MM.1S (cell line): ENCODE measurements around the gene TSHZ1.

ENCODE experiments used
- DNase-seq: peaks from one replicate; pipeline ENCODE4 v3.0.0-alpha.2; 2015
- H2AFZ ChIP-seq: fragments of 300-600 bp; sonication (generic); 2 replicates; pipeline ENCODE4 v1.6.0; 2016; ENCODE audit warnings: antibody characterized with exemption, low read length
- H3F3A ChIP-seq: fragments of 300-600 bp; sonication (generic); 2 replicates; pipeline ENCODE4 v1.6.1; 2016; ENCODE audit warnings: mild to moderate bottlenecking, antibody characterized with exemption, low read length, moderate library complexity, mixed read lengths; ENCODE audit not compliant: insufficient read depth
- H3K27ac ChIP-seq: fragments of 300-600 bp; sonication (generic); 2 replicates; pipeline ENCODE4 v1.5.1; 2016; ENCODE audit warnings: mild to moderate bottlenecking, low read length
- H3K27me3 ChIP-seq: fragments of 300-600 bp; sonication (generic); replicated peaks from 2 replicates; pipeline ENCODE4 v1.6.0; 2016; ENCODE audit warnings: low read length; ENCODE audit not compliant: insufficient read depth
- H3K36me3 ChIP-seq: fragments of 300-600 bp; sonication (generic); replicated peaks from 2 replicates; pipeline ENCODE4 v1.6.1; 2016; ENCODE audit warnings: mild to moderate bottlenecking, low read length, mixed read lengths; ENCODE audit not compliant: insufficient read depth
- H3K4me1 ChIP-seq: fragments of 300-600 bp; sonication (generic); 2 replicates; pipeline ENCODE4 v1.6.1; 2016; ENCODE audit warnings: low read length, mixed read lengths
- H3K4me2 ChIP-seq: fragments of 300-600 bp; sonication (generic); 2 replicates; pipeline ENCODE4 v1.6.0; 2016; ENCODE audit warnings: low read depth, low read length
- H3K4me3 ChIP-seq: fragments of 300-600 bp; sonication (generic); 2 replicates; pipeline ENCODE4 v1.5.1; 2016; ENCODE audit warnings: low read length, mixed read lengths
- H3K79me2 ChIP-seq: fragments of 300-600 bp; sonication (generic); 2 replicates; pipeline ENCODE4 v1.6.1; 2016; ENCODE audit warnings: mixed run types, low read length, mixed read lengths
- H3K9ac ChIP-seq: fragments of 300-600 bp; sonication (generic); 2 replicates; pipeline ENCODE4 v1.6.1; 2016; ENCODE audit warnings: low read length, mixed read lengths
- H3K9me2 ChIP-seq: fragments of 300-600 bp; sonication (generic); replicated peaks from 2 replicates; pipeline ENCODE4 v1.6.1; 2016; ENCODE audit warnings: mild to moderate bottlenecking, low read length, mixed read lengths; ENCODE audit not compliant: insufficient read depth
- H3K9me3 ChIP-seq: fragments of 300-600 bp; sonication (generic); replicated peaks from 2 replicates; pipeline ENCODE4 v1.6.1; 2016; ENCODE audit warnings: mild to moderate bottlenecking, low read length, mixed read lengths; ENCODE audit not compliant: insufficient read depth
- H4K20me1 ChIP-seq: fragments of 300-600 bp; sonication (generic); 2 replicates; pipeline ENCODE4 v1.6.1; 2016; ENCODE audit warnings: mild to moderate bottlenecking, low read length, moderate library complexity, mixed read lengths; ENCODE audit not compliant: insufficient read depth
- CTCF ChIP-seq: fragments of 300-600 bp; sonication (generic); IDR thresholded peaks from 2 replicates; pipeline ENCODE4 v1.5.1; 2016; ENCODE audit warnings: antibody characterized with exemption, low read length, mixed read lengths
- EZH2 ChIP-seq: fragments of 300-600 bp; sonication (generic); optimal IDR thresholded peaks from 2 replicates; pipeline ENCODE3; 2017; ENCODE audit warnings: low read depth, mild to moderate bottlenecking, antibody characterized with exemption, low read length, mixed read lengths
- EZH2phosphoT487 ChIP-seq: fragments of 300-600 bp; sonication (generic); IDR thresholded peaks from 2 replicates; pipeline ENCODE4 v1.6.1; 2018; ENCODE audit warnings: antibody characterized with exemption, low read length

TSHZ1 gene

GRCh38 chr18:75284566-75284965 lies 74.0 kb downstream of the TSHZ1 start:
- H3K9me3 ChIP-seq = no peaks in the 10 kb centered on the region

GRCh38 chr18:75285876-75286275 lies 75.3 kb downstream of the TSHZ1 start:
- TF ChIP-seq EZH2 (no peak), CTCF (no peak), EZH2phosphoT487 (no peak)

More at GRCh38 chr18:75284566-75284965, 74.0 kb downstream of the TSHZ1 start:
- Histone ChIP-seq H3K9ac (no peak overlapping the region), H3K9me2 (no peaks in the 10 kb centered on the region), H3K79me2 (no peaks in the 10 kb centered on the region), H3K4me2 (no peak overlapping the region), H3K27me3 (no peaks in the 10 kb centered on the region), H4K20me1 (no peaks in the 10 kb centered on the region), H3F3A (no peaks in the 10 kb centered on the region), H3K4me1 (no peaks in the 10 kb centered on the region), H3K36me3 (no peaks in the 10 kb centered on the region), H3K27ac (no peak overlapping the region), H3K4me3 (no peak overlapping the region), H2AFZ (no peak overlapping the region)
- no peak for DNase-seq
- TF ChIP-seq CTCF = no peak
- no peak for TF ChIP-seq EZH2
- no peak for TF ChIP-seq EZH2phosphoT487

GRCh38 chr18:75287006-75287405 lies 76.4 kb downstream of the TSHZ1 start:
- Histone ChIP-seq H3K79me2 (no peaks in the 10 kb centered on the region), H3K36me3 (no peaks in the 10 kb centered on the region), H3K27ac (no peak overlapping the region), H4K20me1 (no peaks in the 10 kb centered on the region), H2AFZ (no peak overlapping the region), H3K4me2 (no peak overlapping the region), H3K4me1 (no peaks in the 10 kb centered on the region), H3K9me3 (no peaks in the 10 kb centered on the region), H3K9me2 (no peaks in the 10 kb centered on the region), H3K4me3 (no peak overlapping the region), H3K27me3 (no peaks in the 10 kb centered on the region), H3K9ac (no peak overlapping the region), H3F3A (no peaks in the 10 kb centered on the region)
- TF ChIP-seq EZH2 = no peak
- no peak for TF ChIP-seq EZH2phosphoT487
- no peak for TF ChIP-seq CTCF
- DNase-seq = no peak

More at GRCh38 chr18:75285876-75286275, 75.3 kb downstream of the TSHZ1 start:
- Histone ChIP-seq H3K9ac (no peak overlapping the region), H3K27me3 (no peaks in the 10 kb centered on the region), H3K9me2 (no peaks in the 10 kb centered on the region), H3F3A (no peaks in the 10 kb centered on the region), H3K4me1 (no peaks in the 10 kb centered on the region), H2AFZ (no peak overlapping the region), H3K27ac (no peak overlapping the region), H4K20me1 (no peaks in the 10 kb centered on the region), H3K4me3 (no peak overlapping the region), H3K36me3 (no peaks in the 10 kb centered on the region), H3K79me2 (no peaks in the 10 kb centered on the region), H3K4me2 (no peak overlapping the region), H3K9me3 (no peaks in the 10 kb centered on the region)
- no peak for DNase-seq
